GM12864 (cell line): ENCODE results near the gene LONP2.

Experiments
- DNase-seq: peaks from one replicate; pipeline ENCODE4 v3.0.0-alpha.2; 2011; ENCODE audit warnings: low read depth
- H3K4me3 ChIP-seq: 2 replicates; pipeline ENCODE4 v1.5.1; 2011; ENCODE audit warnings: mild to moderate bottlenecking, low read depth, low read length, control low read depth
- TF ChIP-seq, protein P1 (sequence below): IDR thresholded peaks from 2 replicates; pipeline ENCODE4 v1.5.1; 2011; ENCODE audit warnings: low read depth, mild to moderate bottlenecking, moderate library complexity, low read length, control low read depth, inconsistent platforms; ENCODE audit errors: missing control alignments

The LONP2 gene

DNA sequence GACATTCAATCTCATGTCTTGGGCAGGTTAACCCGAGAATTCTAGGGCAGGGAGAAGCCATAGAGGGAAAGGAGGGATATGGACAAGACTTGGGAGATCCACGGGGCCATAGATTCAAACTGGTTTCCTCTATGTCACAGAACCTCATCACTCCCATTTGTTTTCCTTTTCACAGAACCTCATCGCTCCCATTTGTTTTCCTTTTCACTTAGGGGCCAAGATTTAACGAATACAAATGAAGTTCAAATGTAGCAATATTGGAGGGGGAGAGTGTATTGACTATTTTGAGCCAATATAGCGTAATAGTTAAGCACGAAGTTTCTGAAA lies 39.3 kb upstream of the LONP2 start:
- TF ChIP-seq, protein P1, sequence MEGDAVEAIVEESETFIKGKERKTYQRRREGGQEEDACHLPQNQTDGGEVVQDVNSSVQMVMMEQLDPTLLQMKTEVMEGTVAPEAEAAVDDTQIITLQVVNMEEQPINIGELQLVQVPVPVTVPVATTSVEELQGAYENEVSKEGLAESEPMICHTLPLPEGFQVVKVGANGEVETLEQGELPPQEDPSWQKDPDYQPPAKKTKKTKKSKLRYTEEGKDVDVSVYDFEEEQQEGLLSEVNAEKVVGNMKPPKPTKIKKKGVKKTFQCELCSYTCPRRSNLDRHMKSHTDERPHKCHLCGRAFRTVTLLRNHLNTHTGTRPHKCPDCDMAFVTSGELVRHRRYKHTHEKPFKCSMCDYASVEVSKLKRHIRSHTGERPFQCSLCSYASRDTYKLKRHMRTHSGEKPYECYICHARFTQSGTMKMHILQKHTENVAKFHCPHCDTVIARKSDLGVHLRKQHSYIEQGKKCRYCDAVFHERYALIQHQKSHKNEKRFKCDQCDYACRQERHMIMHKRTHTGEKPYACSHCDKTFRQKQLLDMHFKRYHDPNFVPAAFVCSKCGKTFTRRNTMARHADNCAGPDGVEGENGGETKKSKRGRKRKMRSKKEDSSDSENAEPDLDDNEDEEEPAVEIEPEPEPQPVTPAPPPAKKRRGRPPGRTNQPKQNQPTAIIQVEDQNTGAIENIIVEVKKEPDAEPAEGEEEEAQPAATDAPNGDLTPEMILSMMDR = no peak

DNA sequence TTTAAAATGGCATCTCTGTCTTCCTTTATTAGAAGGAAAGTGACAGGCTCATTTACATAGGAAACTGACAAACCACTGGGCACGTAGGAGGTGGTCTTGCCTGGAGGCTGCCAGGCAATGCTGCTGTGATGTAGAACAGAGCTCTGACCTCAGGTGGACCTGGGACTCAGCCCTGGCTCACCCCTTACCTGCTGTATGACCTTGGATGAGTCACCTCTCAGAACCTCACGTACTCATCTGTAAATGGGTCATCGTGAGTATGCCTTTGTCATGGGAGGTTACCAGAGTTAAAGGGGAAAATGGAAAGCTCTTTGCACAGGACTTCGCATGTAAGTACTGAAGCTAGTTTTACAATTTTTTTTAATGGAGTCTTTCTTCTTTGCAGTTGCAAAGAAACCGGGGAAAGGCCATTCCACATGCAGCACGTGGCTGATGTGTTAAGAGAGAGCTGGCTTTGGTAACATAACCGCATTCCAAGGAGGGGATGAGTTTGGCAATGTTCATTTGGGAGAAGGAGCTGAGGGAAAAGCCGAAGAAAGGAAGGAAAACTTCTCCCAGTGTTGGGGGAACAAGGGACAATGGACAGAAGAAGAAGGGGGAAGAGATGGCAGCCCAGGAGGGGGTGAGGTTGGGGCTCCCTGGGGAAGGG lies 37.4 kb upstream of the LONP2 start:
- TF ChIP-seq, protein P1 = no peak
- no peak overlapping the region for H3K4me3 ChIP-seq
- peak; percentile 15 for DNase-seq

More for the DNA sequence above, 39.3 kb upstream of the LONP2 start:
- DNase-seq = no peak
- H3K4me3 ChIP-seq = no peak overlapping the region

DNA sequence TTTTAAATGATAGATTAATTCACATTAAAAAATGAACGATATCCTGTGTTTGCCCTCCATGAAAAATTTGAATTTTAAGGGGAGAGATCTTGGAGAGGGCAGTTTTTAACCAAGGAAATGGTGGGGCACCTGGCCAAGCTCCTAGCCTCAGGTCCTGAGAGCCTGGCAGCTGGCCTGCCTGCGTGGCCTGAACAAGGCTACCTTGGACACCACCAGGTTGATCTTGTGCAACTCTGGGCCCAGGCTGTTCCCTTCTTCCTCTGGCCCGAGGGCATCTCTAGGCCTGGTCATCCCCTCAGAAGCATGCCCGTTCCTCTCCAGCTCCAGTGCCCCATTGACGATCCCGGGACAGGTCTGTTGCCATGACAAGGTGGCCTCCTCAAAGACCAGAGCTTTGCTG lies 33.4 kb upstream of the LONP2 start:
- no peak overlapping the region for H3K4me3 ChIP-seq
- TF ChIP-seq, protein P1 = no peak
- no peak for DNase-seq

DNA sequence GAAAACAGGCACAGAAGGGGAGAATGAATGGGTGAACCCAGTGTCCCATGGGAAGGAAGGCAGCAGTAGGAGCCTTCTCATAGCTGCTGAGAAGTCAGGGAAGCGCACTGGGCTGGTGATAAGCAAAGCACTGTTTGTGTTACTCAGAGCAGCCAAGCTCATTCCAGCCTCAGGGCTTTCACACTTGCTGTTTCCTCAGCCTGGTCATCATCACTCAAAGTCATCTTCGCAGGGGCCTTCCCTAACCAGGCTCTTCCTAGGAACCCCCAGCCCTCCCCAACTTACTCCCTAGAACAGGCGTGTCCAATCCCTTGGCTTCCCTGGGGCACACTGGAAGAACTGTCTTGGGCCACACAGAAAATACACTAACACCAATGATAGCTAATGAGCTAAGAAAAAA lies 32.1 kb upstream of the LONP2 start:
- TF ChIP-seq, protein P1 = no peak

DNA sequence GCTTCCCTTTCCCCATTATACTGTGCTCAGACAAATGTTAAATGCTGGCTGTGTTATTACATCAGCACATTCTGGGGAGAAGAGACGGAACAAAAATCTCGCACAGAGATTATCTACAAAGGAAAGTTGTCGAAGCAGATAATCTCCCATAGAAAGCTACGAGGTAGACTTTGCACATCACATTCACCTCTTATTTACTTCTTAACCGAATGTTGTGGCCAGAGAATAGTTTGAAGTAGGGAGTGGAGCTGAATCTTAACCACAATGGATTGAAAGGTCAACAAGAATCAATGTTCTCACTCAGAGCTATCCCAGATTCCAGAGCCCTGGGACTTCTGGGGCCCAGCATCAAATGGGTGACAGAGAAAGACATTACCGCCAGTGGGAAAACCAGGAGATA lies 28.4 kb upstream of the LONP2 start:
- no peak overlapping the region for H3K4me3 ChIP-seq

More for the DNA sequence above, 32.1 kb upstream of the LONP2 start:
- H3K4me3 ChIP-seq = no peak overlapping the region
- DNase-seq = no peak

DNA sequence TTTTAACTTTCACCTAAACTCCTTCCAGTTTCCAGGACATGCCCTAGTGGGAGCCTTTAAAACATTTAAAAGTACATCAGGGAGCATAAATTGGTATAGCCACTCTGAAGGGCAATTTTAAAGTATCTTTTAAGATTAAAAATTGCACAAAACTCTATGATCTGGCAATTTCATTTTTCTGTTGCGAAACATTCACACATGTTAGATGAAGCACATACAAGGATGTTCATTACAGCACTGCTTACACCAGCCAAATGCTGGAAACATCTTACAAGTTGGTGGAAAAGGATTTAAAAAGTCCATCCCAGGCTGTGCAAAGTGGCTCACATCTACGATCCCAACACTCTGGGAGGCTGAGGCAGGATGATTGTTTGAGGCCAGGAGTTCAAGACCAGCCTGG lies 26.4 kb upstream of the LONP2 start:
- no peak for DNase-seq
- TF ChIP-seq, protein P1 = no peak
- no peak overlapping the region for H3K4me3 ChIP-seq

More for the DNA sequence above, 28.4 kb upstream of the LONP2 start:
- DNase-seq = no peak
- TF ChIP-seq, protein P1 = no peak

DNA sequence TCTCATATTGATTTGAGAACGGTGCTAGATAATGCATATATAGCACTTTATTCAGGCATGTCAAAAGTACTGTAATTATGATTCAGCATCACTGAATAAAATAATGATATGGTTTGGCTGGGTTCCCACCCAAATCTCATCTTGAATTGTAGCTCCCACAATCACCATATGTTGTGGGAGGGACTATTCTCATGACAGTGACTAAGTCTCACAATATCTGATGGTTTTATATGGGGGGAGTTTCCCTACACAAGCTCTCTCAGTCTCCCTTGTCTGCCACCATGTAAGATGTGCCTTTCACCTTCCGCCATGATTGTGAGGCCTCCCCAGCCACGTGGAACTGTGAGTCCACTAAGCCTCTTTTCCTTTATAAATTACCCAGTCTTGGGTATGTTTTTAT lies 25.6 kb upstream of the LONP2 start:
- TF ChIP-seq, protein P1 = no peak
- DNase-seq = no peak
- no peak overlapping the region for H3K4me3 ChIP-seq
